HEK293T (cell line): ENCODE measurements around the gene ACACB.

Experiments used
- BHLHE40 ChIP-seq: fragments of 450-650 bp; IDR thresholded peaks from 2 replicates; pipeline ENCODE4 v1.6.1; 2016; ENCODE audit warnings: mild to moderate bottlenecking, moderate library complexity, borderline replicate concordance
- TF ChIP-seq, protein P1 (sequence below): fragments of 450-650 bp; IDR thresholded peaks from 2 replicates; pipeline ENCODE4 v1.6.1; 2016

DNA sequence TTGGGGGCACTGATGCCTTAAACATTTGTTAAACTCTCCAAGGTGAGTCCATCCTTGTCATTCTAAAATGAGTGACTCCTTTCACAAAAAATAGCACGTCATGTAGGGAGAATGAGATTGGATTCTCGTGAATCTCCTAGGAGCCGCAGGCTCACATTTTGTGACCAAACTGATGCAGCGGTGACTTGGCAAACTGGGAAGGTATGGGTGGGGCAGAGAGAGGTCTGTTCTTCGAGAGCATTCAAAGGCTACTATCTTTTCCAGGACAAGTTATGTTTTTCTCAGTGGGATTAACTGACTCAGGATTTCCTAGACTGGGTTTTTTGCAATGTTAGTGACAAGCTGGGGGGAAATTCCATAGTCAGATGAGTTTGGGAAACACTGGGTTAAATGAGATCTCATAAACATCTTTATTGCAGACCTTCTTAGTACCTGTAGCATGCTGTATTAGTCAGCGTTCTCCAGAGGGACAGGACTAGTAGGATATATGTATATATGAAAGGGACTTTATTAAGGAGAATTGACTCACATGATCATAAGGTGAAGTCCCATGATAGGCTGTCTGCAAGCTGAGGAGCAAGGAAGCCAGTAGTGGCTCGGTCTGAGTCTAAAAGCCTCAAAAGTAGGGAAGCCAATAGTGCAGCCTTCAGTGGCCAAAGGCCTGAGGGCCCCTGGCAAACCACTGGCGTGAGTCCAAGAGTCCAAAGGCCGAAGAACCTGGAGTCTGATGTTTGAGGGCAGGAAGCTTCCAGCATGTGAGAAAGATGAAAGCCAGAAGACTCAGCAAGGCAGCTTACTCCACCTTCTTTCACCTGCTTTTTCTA lies 131.7 kb downstream of the ACACB start:
- no peak for TF ChIP-seq BHLHE40
- TF ChIP-seq, protein P1, sequence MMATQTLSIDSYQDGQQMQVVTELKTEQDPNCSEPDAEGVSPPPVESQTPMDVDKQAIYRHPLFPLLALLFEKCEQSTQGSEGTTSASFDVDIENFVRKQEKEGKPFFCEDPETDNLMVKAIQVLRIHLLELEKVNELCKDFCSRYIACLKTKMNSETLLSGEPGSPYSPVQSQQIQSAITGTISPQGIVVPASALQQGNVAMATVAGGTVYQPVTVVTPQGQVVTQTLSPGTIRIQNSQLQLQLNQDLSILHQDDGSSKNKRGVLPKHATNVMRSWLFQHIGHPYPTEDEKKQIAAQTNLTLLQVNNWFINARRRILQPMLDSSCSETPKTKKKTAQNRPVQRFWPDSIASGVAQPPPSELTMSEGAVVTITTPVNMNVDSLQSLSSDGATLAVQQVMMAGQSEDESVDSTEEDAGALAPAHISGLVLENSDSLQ = no peak
